GM18861 (cell line): ENCODE measurements around the gene SYT2.
"Not testable (repeated sequence)": the region's sequence is repeated elsewhere in the genome, so short reads cannot be mapped to it uniquely, and the experiment has no call there.

Experiments used
- ATAC-seq: cut with Tn5 transposase; IDR thresholded peaks from one replicate; pipeline ENCODE4 v1.9.1; 2021; ENCODE audit not compliant: unreplicated experiment

The SYT2 gene

GRCh38 chr1:202644219-202645096 lies 65.8 kb downstream of the SYT2 start:
- ATAC-seq = no peak

- no peak for ATAC-seq
These were observed 66.6 kb downstream of the SYT2 start for GRCh38 chr1:202643397-202644218.

GRCh38 chr1:202642619-202643291 lies 67.5 kb downstream of the SYT2 start:
- ATAC-seq = no peak

- no peak for ATAC-seq
These were observed 68.0 kb downstream of the SYT2 start for GRCh38 chr1:202642212-202642611.

GRCh38 chr1:202639500-202639899 lies 70.8 kb downstream of the SYT2 start:
- no peak for ATAC-seq

GRCh38 chr1:202638701-202639305 lies 71.5 kb downstream of the SYT2 start:
- not testable (repeated sequence) for ATAC-seq

GRCh38 chr1:202638019-202638700 lies 72.1 kb downstream of the SYT2 start:
- ATAC-seq = no peak

- not testable (repeated sequence) for ATAC-seq
These were observed 72.8 kb downstream of the SYT2 start for GRCh38 chr1:202637321-202638018.

- ATAC-seq = not testable (repeated sequence)
These were observed 74.1 kb downstream of the SYT2 start for GRCh38 chr1:202636171-202636570.

GRCh38 chr1:202632241-202632640 lies 78.0 kb downstream of the SYT2 start:
- no peak for ATAC-seq

GRCh38 chr1:202631076-202631923 lies 79.0 kb downstream of the SYT2 start:
- ATAC-seq = no peak

- no peak for ATAC-seq
These were observed 79.7 kb downstream of the SYT2 start for GRCh38 chr1:202630541-202630940.

GRCh38 chr1:202630096-202630495 lies 80.2 kb downstream of the SYT2 start:
- not testable (repeated sequence) for ATAC-seq

- peak; percentile 84 for ATAC-seq
These were observed 80.9 kb downstream of the SYT2 start for GRCh38 chr1:202629257-202629811.

GRCh38 chr1:202628646-202629215 lies 81.5 kb downstream of the SYT2 start:
- no peak for ATAC-seq

- no peak for ATAC-seq
These were observed 82.3 kb downstream of the SYT2 start for GRCh38 chr1:202627841-202628565.

- not testable (repeated sequence) for ATAC-seq
These were observed 83.2 kb downstream of the SYT2 start for GRCh38 chr1:202627036-202627435.
